Caco-2 (cell line): ENCODE measurements around the gene TMPRSS6. TPM values are rescaled to one million over a fixed set of nuclear protein-coding genes. Genes with fewer than 3 reads are reported as not detected.

Experiments used
- BruUV-seq: library from RNA; stranded (reverse); fragments of 400-500 nt; replicated peaks from 2 replicates; lab custom pipeline; 2021; lab: Mats Ljungman, UMichigan
- CTCF ChIA-PET: fragments of 300-600 bp; sonication (Branson Sonifier 250); formaldehyde crosslinking; loops from one replicate; lab custom pipeline; 2022; ENCODE audit warnings: antibody characterized with exemption; lab: Charles Lee
- POLR2A ChIA-PET: fragments of 300-600 bp; sonication (Branson Sonifier 250); formaldehyde crosslinking; loops from one replicate; lab custom pipeline; 2022; ENCODE audit warnings: antibody characterized with exemption; lab: Charles Lee
- DNase-seq, 2 experiments: peaks; one replicate each; pipeline versions ENCODE4 v3.0.0 to v3.0.0-alpha.2; 2020 to 2022
- H3K27me3 ChIP-seq: replicated peaks from 2 replicates; pipeline ENCODE4 v1.6.0; 2011; ENCODE audit warnings: low read length; ENCODE audit not compliant: control insufficient read depth, insufficient read depth
- H3K36me3 ChIP-seq: 2 replicates; pipeline ENCODE4 v1.5.1; 2011; ENCODE audit warnings: low read length; ENCODE audit not compliant: control insufficient read depth, insufficient read depth
- H3K4me1 ChIP-seq: fragments of 250-450 bp; sonication (Bioruptor Pico); 2 replicates; pipeline ENCODE4 v1.5.1; 2020; ENCODE audit warnings: mild to moderate bottlenecking
- H3K4me3 ChIP-seq: 2 replicates; pipeline ENCODE4 v1.5.1; 2011; ENCODE audit warnings: low read depth, mild to moderate bottlenecking, control low read depth, low read length
- H3K9me3 ChIP-seq: fragments of 250-450 bp; sonication (Bioruptor Pico); 2 replicates; pipeline ENCODE4 v1.5.1; 2020; ENCODE audit warnings: mild to moderate bottlenecking, moderate library complexity
- H3K27ac Mint-ChIP-seq: one replicate; pipeline ENCODE4 v1.8.0; 2022; ENCODE audit warnings: mixed read lengths; ENCODE audit not compliant: unreplicated experiment
- H3K27me3 Mint-ChIP-seq: one replicate; pipeline ENCODE4 v1.8.0; 2022; ENCODE audit warnings: mixed read lengths; ENCODE audit not compliant: insufficient read depth, unreplicated experiment
- H3K36me3 Mint-ChIP-seq: one replicate; pipeline ENCODE4 v1.8.0; 2022; ENCODE audit warnings: mild to moderate bottlenecking, mixed read lengths; ENCODE audit not compliant: insufficient read depth, unreplicated experiment
- H3K4me1 Mint-ChIP-seq: one replicate; pipeline ENCODE4 v1.8.0; 2022; ENCODE audit warnings: low read depth, mixed read lengths; ENCODE audit not compliant: unreplicated experiment
- H3K4me3 Mint-ChIP-seq: one replicate; pipeline ENCODE4 v1.8.0; 2022; ENCODE audit warnings: mild to moderate bottlenecking, moderate library complexity, mixed read lengths; ENCODE audit not compliant: unreplicated experiment
- H3K9me3 Mint-ChIP-seq: one replicate; pipeline ENCODE4 v1.8.0; 2022; ENCODE audit warnings: mixed read lengths; ENCODE audit not compliant: unreplicated experiment
- intact Hi-C: fragments of 100-400 bp; cut with micrococcal nuclease; formaldehyde crosslinking; loops from one replicate; pipeline ENCODE4 v1.10.0; 2022; ENCODE audit not compliant: unreplicated experiment
- total RNA-seq: library from RNA; stranded (reverse); gene quantifications from 2 replicates; pipeline ENCODE4 v1.2.3, GENCODE V29; 2022
- TF ChIP-seq, protein P1 (sequence below), 2 experiments: fragments of 200-600 bp in 1 of 2; IDR thresholded peaks; 1 replicate in 1 of 2; 2 replicates in 1 of 2; pipeline versions ENCODE4 v1.5.1 to v1.8.0; 2011 to 2022; ENCODE audit warnings: antibody characterized with exemption in 1 of 2, control low read depth in 1 of 2, inconsistent platforms in 1 of 2, low read depth in 1 of 2, low read length in 1 of 2, mild to moderate bottlenecking in 1 of 2, moderate library complexity in 1 of 2; ENCODE audit not compliant: insufficient read depth in 1 of 2, severe bottlenecking in 1 of 2, unreplicated experiment in 1 of 2

Gene TMPRSS6
- total RNA-seq, 1 experiment from 2014 or later, result 1.6 TPM

DNA sequence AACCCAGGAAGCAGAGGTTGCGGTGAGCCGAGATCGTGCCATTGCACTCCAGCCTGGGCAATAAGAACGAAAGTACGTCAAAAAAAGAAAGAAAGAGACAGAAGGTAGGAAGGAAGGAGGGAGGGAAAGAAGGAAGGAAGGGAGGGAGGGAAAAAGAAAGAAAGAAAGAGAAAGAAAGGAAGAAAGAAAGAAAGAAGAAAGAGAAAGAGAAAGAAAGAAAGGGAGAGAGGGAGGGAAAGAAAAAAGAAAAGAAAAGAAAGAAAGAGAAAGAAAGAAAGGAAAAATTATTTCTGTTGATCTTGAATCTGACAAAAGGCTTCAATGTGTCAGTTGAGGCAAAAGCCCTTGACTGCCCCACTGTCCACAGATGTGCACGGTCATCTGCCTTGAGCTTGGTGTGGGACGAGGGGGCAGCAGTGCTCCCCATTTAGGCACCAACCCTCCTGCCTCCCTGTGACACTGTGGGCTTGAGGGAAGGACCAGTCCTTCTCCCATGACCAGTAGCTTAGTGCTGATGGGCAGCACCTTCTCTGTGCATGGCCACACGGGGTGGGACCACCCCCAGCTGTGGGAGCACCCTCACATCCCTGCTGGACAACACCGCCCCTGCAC, 33.6 kb downstream of the TMPRSS6 start:
- intact Hi-C loops, result loop anchor here (2.0 to 10.0 kb wide), 3 partner anchors 71 to 379 kb away; partner anchors contain the start of gene IL2RB
- CTCF ChIA-PET, result interaction anchor here (0.5 kb wide), 1 partner anchor 26 kb away, joined by 5 read pairs; no protein-coding TSS in a partner anchor
- no peaks in the 10 kb centered on the region for H3K9me3 Mint-ChIP-seq
- TF ChIP-seq, protein P1, sequence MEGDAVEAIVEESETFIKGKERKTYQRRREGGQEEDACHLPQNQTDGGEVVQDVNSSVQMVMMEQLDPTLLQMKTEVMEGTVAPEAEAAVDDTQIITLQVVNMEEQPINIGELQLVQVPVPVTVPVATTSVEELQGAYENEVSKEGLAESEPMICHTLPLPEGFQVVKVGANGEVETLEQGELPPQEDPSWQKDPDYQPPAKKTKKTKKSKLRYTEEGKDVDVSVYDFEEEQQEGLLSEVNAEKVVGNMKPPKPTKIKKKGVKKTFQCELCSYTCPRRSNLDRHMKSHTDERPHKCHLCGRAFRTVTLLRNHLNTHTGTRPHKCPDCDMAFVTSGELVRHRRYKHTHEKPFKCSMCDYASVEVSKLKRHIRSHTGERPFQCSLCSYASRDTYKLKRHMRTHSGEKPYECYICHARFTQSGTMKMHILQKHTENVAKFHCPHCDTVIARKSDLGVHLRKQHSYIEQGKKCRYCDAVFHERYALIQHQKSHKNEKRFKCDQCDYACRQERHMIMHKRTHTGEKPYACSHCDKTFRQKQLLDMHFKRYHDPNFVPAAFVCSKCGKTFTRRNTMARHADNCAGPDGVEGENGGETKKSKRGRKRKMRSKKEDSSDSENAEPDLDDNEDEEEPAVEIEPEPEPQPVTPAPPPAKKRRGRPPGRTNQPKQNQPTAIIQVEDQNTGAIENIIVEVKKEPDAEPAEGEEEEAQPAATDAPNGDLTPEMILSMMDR (IDR thresholded peaks at IDR 0.05; ENCODE audit: insufficient read depth in 1 of 2, low read depth in 1 of 2, low read length in 1 of 2, severe bottlenecking in 1 of 2, unreplicated experiment in 1 of 2), result no peak
- H3K4me3 ChIP-seq, result no peak overlapping the region
- no peaks in the 10 kb centered on the region for H3K4me1 Mint-ChIP-seq
- no peak overlapping the region for H3K27ac Mint-ChIP-seq
- peaks cover 16% of the 10 kb centered on the region for H3K27me3 Mint-ChIP-seq
- no peaks in the 10 kb centered on the region for H3K36me3 ChIP-seq
- no peak overlapping the region for H3K4me3 Mint-ChIP-seq
- no peaks in the 10 kb centered on the region for H3K36me3 Mint-ChIP-seq
- peaks cover 2% of the 10 kb centered on the region; the same call in 1 of the 2 replicates for H3K27me3 ChIP-seq
- H3K4me1 ChIP-seq, result no peaks in the 10 kb centered on the region
- H3K9me3 ChIP-seq, result no peaks in the 10 kb centered on the region
- no TSS peak for BruUV-seq
- no peak for DNase-seq
- POLR2A ChIA-PET, result no interaction called here

DNA sequence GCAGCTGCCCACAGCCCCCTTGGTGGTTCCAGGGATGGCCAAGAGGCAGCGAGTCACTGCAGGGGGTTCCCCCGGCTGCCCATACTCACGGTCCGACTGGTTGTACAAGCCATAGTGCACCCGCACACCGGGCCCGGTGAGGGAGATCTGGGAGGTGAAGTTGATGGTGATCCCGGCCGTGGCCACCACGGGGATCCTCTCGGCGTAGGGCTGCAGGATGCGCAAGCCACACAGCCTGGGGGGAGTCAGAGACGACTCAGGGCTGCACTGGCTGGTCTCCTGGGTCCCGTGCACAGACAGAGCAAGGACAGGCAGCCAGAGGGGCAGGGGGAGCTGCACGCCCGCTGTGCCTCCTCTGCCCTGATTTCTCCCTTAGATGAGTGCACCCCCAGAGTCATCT, 34.5 kb downstream of the TMPRSS6 start:
- Mint-ChIP-seq H3K36me3 (no peaks in the 10 kb centered on the region), H3K4me3 (no peak overlapping the region), H3K9me3 (no peaks in the 10 kb centered on the region), H3K27me3 (peaks cover 17% of the 10 kb centered on the region), H3K4me1 (no peaks in the 10 kb centered on the region), H3K27ac (no peak overlapping the region)
- TF ChIP-seq, protein P1 (IDR thresholded peaks at IDR 0.05; ENCODE audit: insufficient read depth in 1 of 2, low read depth in 1 of 2, low read length in 1 of 2, severe bottlenecking in 1 of 2, unreplicated experiment in 1 of 2), result no peak
- intact Hi-C loops, result loop anchor here (5.0 to 10.0 kb wide), 2 partner anchors 72 to 380 kb away; partner anchors contain the start of gene IL2RB
- POLR2A ChIA-PET, result no interaction called here
- Histone ChIP-seq H3K27me3 (peaks cover 2% of the 10 kb centered on the region; the same call in 1 of the 2 replicates), H3K9me3 (no peaks in the 10 kb centered on the region), H3K36me3 (no peaks in the 10 kb centered on the region), H3K4me1 (no peaks in the 10 kb centered on the region), H3K4me3 (no peak overlapping the region)
- DNase-seq, result no peak
- no TSS peak for BruUV-seq
- CTCF ChIA-PET, result no interaction called here

DNA sequence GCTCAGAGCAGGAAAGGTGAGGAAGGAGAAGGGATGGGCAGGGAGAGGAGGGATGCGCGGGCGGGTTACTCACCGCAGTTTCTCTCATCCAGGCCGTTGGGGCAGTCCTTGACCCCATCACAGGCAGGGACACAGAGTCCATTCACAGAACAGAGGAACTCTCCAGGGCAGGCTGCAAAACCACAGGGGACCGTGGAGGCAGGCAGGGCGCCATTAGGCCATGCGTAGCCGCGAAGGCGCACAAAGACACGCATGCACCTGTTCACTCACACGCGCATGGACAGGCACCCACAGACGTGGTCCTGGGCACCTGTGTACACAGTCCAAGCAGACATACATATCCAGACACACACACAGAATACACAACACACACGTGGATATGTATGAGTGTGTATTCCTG, 35.0 kb downstream of the TMPRSS6 start:
- Histone ChIP-seq H3K27me3 (peaks cover 2% of the 10 kb centered on the region; the same call in 1 of the 2 replicates), H3K9me3 (no peaks in the 10 kb centered on the region), H3K36me3 (no peaks in the 10 kb centered on the region), H3K4me3 (no peak overlapping the region), H3K4me1 (no peaks in the 10 kb centered on the region)
- BruUV-seq, result no TSS peak
- Mint-ChIP-seq H3K4me3 (no peak overlapping the region), H3K27me3 (peaks cover 17% of the 10 kb centered on the region), H3K4me1 (no peaks in the 10 kb centered on the region), H3K36me3 (no peaks in the 10 kb centered on the region), H3K9me3 (no peaks in the 10 kb centered on the region), H3K27ac (no peak overlapping the region)
- ChIA-PET CTCF (no interaction called here), POLR2A (no interaction called here)
- DNase-seq, result no peak
- TF ChIP-seq, protein P1 (IDR thresholded peaks at IDR 0.05; ENCODE audit: insufficient read depth in 1 of 2, low read depth in 1 of 2, low read length in 1 of 2, severe bottlenecking in 1 of 2, unreplicated experiment in 1 of 2), result no peak
- intact Hi-C loops, result loop anchor here (10.0 kb wide), 1 partner anchor 380 kb away; no protein-coding TSS in a partner anchor
